BLaER1 (cell line): ENCODE results near the gene ELMO1.

Experiments used
- H3K27ac ChIP-seq: shearing (Covaris generic); formaldehyde crosslinking; 2 replicates; pipeline ENCODE4 v1.8.1; 2022
- H3K27me3 ChIP-seq: shearing (Covaris generic); formaldehyde crosslinking; 2 replicates; pipeline ENCODE4 v1.8.1; 2022
- H3K36me3 ChIP-seq: shearing (Covaris generic); formaldehyde crosslinking; 2 replicates; pipeline ENCODE4 v1.8.1; 2022
- H3K4me1 ChIP-seq: shearing (Covaris generic); formaldehyde crosslinking; 2 replicates; pipeline ENCODE4 v1.8.1; 2022
- H3K4me2 ChIP-seq: shearing (Covaris generic); formaldehyde crosslinking; 2 replicates; pipeline ENCODE4 v1.8.1; 2022
- H3K4me3 ChIP-seq: shearing (Covaris generic); formaldehyde crosslinking; 2 replicates; pipeline ENCODE4 v1.8.1; 2022
- H3K9ac ChIP-seq: shearing (Covaris generic); formaldehyde crosslinking; 2 replicates; pipeline ENCODE4 v1.8.1; 2022
- H3K9me3 ChIP-seq: shearing (Covaris generic); formaldehyde crosslinking; 2 replicates; pipeline ENCODE4 v1.8.1; 2022
- H4K20me1 ChIP-seq: shearing (Covaris generic); formaldehyde crosslinking; 2 replicates; pipeline ENCODE4 v1.8.1; 2022
- Cebpa-rat ChIP-seq: shearing (Covaris generic); IDR thresholded peaks from 2 replicates; pipeline ENCODE4 v1.8.1; 2022

ELMO1 gene

DNA sequence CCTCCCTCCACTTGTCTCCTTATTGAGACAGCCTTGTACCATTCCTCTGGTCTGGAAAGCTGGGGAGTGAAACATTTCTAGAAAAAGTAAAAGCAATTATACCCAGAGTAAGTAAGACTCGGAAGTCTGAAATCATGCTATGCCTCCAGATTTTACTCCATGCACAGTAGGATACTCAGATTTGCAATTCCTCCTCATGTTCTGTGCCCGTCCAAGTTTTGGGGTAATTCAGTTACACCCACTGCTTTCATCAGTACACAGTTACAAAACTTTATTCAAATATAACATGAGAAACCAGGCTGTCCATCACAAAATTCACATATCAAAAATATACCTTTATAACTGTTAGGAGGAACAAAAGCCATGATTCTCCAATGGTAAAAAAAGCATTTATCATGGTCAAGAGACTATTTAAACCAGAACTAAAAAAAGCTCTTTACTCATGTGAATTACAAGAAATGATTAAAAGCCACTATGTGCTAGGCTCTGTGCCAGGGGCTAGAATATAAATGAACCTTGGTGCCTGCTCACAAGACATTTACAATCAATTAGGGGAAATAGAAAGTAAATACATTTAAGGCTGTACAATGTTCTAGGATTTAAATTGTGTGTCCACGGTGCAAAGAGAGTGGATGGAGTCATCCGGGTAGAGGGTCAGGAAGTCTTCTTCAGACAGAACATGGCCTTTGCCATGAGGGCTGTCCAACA is 320.2 kb downstream of the ELMO1 start:
- Histone ChIP-seq H4K20me1 (no peaks in the 10 kb centered on the region), H3K4me2 (no peak overlapping the region), H3K27ac (no peak overlapping the region), H3K36me3 (peaks cover 47% of the 10 kb centered on the region), H3K4me3 (no peak overlapping the region), H3K9me3 (peaks cover 6% of the 10 kb centered on the region; the same call in 1 of the 2 replicates), H3K27me3 (no peaks in the 10 kb centered on the region), H3K9ac (no peak overlapping the region), H3K4me1 (peaks cover 11% of the 10 kb centered on the region)
- no peak for TF ChIP-seq Cebpa-rat

DNA sequence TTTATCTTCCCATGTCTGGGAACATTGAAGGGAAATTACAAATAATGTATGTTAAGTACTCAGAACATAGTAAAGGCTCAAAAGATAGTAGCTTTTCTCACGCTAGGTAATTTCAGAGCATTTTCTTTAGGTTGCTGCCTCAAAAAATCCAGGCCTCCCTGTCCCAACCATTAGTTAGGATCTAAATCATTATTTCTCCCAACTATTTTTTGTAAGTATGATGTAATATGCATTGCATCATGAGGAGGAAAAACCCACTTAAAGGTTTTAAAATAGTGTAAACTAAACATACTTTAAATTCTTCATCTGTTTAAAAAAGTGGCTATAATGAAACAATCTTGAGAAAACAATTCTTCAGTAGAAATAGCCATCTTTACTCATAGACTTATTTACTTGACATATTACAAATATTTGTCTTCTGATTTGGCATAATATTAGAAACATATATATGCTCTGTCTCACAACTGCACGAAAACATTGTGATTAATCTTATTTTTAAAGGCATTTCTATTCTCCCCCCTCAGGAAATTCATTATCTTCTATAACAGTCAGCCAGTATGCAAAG is 329.3 kb downstream of the ELMO1 start:
- no peak overlapping the region for H3K27ac ChIP-seq
- no peak for TF ChIP-seq Cebpa-rat
- H3K4me3 ChIP-seq = no peak overlapping the region
- 0 out of 2 replicates have a peak, but pooled peaks cover 18% of the 10 kb centered on the region for H3K36me3 ChIP-seq
- 0 out of 2 replicates have a peak, but pooled peaks cover 5% of the 10 kb centered on the region for H4K20me1 ChIP-seq
- no peak overlapping the region for H3K9ac ChIP-seq
- no peak overlapping the region for H3K4me2 ChIP-seq
- H3K4me1 ChIP-seq = no peaks in the 10 kb centered on the region
- H3K27me3 ChIP-seq = no peaks in the 10 kb centered on the region
- peaks cover 8% of the 10 kb centered on the region for H3K9me3 ChIP-seq

DNA sequence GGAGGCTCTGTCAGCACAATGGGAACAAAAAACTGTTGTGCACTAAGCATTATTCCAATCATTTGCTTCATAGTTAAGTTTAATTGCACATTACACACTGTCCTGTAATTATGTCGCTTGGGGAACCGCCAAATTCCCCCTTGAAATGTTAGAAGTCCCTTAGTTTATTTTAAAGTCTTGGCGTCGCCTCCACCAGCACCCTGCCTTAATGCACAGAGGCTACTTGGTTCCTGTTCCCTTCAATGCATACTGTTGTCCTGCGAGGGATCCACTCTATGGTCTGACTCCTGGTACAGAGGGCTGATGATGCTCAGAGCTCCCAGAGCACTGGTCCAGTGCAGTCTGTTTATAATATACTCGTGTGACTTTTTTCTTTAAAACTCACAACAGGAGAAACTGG is 330.7 kb downstream of the ELMO1 start:
- H3K9ac ChIP-seq = no peak overlapping the region
- H3K27ac ChIP-seq = no peak overlapping the region
- peaks cover 8% of the 10 kb centered on the region for H3K9me3 ChIP-seq

DNA sequence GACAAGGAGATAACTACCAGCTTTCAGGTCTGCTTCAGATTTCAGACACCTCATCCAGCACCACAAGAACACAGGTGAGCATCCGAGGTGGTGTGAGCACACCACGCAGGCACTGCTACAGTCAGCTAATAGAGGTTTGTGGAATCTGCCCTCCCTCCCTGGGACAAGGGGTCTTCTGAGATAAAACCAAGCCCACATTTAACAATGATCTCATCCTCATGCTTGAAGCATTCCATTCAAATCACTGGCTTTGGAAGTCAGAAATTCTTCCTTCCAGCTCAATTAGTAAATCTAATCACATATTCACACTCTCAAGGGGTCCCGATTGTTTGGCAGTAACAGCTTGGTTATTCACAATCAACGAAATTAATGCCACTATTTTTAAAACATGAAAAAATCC is 331.4 kb downstream of the ELMO1 start:
- Histone ChIP-seq H3K4me2 (no peak overlapping the region), H3K27ac (no peak overlapping the region)

More for the DNA sequence above, 330.7 kb downstream of the ELMO1 start:
- Histone ChIP-seq H3K4me3 (no peak overlapping the region), H4K20me1 (0 out of 2 replicates have a peak, but pooled peaks cover 5% of the 10 kb centered on the region), H3K27me3 (no peaks in the 10 kb centered on the region), H3K4me2 (no peak overlapping the region), H3K36me3 (0 out of 2 replicates have a peak, but pooled peaks cover 24% of the 10 kb centered on the region), H3K4me1 (no peaks in the 10 kb centered on the region)
- no peak for TF ChIP-seq Cebpa-rat

DNA sequence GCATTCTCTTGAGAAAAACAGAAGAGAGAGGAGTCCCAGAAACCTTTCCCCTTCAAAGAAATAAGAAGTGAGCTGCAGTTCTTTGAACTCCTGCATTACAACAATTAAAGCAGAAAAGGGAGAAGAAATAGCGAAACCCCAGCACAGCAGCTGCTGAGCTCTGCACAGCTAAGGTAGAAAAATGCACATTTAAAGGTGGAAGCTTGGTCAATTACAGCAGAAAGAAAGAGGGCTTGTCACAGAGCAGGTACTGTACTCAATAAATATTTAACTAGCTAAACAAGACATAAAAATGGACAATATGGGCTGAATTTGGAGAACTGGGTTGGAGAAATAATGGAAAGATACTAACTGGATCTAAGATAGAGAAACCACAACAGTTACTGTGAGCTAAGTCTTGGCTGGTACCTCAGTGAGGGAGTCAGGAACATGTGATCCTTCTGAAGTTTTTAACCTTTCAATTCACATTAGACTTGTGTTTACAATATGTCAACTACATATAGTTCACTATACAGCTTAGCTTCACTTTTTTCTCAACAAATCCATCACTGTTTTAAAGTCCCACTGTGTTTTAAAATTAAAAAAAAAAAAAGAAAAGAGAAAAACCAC is 332.5 kb downstream of the ELMO1 start:
- H3K9ac ChIP-seq = no peak overlapping the region
- H3K9me3 ChIP-seq = peaks cover 8% of the 10 kb centered on the region
- 0 out of 2 replicates have a peak, but pooled peaks cover 5% of the 10 kb centered on the region for H4K20me1 ChIP-seq
- no peaks in the 10 kb centered on the region for H3K27me3 ChIP-seq
- H3K4me3 ChIP-seq = no peak overlapping the region
- no peak for TF ChIP-seq Cebpa-rat
- no peak overlapping the region for H3K4me2 ChIP-seq
- H3K36me3 ChIP-seq = 0 out of 2 replicates have a peak, but pooled peaks cover 34% of the 10 kb centered on the region
- H3K4me1 ChIP-seq = no peaks in the 10 kb centered on the region
- H3K27ac ChIP-seq = no peak overlapping the region

More for the DNA sequence above, 331.4 kb downstream of the ELMO1 start:
- H3K9ac ChIP-seq = no peak overlapping the region
- no peak overlapping the region for H3K4me3 ChIP-seq
- no peaks in the 10 kb centered on the region for H3K27me3 ChIP-seq
- 0 out of 2 replicates have a peak, but pooled peaks cover 28% of the 10 kb centered on the region for H3K36me3 ChIP-seq
- no peaks in the 10 kb centered on the region for H3K4me1 ChIP-seq
- TF ChIP-seq Cebpa-rat = no peak
- peaks cover 8% of the 10 kb centered on the region for H3K9me3 ChIP-seq
- H4K20me1 ChIP-seq = 0 out of 2 replicates have a peak, but pooled peaks cover 5% of the 10 kb centered on the region

DNA sequence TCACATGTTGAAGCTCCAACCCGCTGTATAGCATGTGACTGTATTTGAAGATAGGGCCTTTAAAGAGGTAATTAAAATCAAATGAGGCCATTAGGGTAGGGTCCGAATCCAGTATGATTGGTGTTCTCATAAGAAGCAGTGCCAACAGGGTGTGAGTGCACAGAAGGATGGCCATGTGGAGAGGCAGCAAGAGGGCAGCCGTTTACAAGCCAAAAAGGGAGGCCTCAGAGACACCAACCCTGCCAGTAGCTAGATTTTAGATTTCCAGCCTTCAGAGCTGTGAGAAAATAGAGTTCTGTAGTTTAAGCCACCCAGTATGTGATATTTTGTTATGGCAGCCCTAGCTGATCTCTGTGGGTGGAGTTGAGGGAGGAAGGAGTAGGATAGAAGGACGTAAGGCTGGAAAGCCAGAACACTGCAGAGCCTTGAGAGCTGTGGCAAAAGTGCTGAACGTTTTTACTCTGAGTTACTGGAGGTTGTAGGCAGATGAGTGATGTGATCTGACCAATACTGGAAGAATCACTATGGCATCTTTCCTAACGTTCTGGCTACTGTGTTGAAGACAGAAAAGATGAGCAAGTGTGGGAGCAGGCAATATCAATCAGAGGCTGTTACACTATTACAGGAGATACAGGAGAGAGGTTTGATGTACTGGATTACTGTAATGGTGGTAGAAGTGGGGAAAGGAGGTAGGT is 334.9 kb downstream of the ELMO1 start:
- Histone ChIP-seq H3K27me3 (no peaks in the 10 kb centered on the region), H4K20me1 (peaks cover 26% of the 10 kb centered on the region), H3K36me3 (0 out of 2 replicates have a peak, but pooled peaks cover 28% of the 10 kb centered on the region), H3K4me3 (no peak overlapping the region), H3K4me1 (peaks cover 19% of the 10 kb centered on the region), H3K4me2 (no peak overlapping the region), H3K9ac (no peak overlapping the region), H3K9me3 (no peaks in the 10 kb centered on the region), H3K27ac (no peak overlapping the region)
- no peak for TF ChIP-seq Cebpa-rat

DNA sequence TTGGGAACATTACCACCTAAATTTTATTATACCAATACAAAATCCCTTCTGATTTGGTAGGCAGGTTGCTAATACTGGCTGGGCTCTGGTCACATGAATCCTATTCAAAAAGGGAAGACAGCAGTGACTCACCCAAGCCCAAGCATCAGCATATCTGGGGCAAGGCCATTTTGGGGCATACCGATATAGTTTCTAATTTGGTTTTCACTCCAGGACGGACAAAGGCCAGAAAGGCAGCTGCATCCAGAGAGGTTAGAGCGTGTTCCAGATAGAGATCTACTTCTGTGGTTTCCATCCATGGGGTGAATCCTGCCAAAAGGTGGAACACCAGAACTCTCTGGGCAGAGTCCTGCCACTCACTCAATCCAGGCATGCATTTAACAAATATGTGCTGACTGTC is 335.8 kb downstream of the ELMO1 start:
- no peak for TF ChIP-seq Cebpa-rat
- Histone ChIP-seq H3K4me1 (peaks cover 28% of the 10 kb centered on the region), H3K9ac (no peak overlapping the region), H4K20me1 (peaks cover 31% of the 10 kb centered on the region), H3K27me3 (no peaks in the 10 kb centered on the region), H3K4me3 (no peak overlapping the region), H3K27ac (no peak overlapping the region), H3K9me3 (no peaks in the 10 kb centered on the region), H3K4me2 (no peak overlapping the region), H3K36me3 (0 out of 2 replicates have a peak, but pooled peaks cover 19% of the 10 kb centered on the region)

DNA sequence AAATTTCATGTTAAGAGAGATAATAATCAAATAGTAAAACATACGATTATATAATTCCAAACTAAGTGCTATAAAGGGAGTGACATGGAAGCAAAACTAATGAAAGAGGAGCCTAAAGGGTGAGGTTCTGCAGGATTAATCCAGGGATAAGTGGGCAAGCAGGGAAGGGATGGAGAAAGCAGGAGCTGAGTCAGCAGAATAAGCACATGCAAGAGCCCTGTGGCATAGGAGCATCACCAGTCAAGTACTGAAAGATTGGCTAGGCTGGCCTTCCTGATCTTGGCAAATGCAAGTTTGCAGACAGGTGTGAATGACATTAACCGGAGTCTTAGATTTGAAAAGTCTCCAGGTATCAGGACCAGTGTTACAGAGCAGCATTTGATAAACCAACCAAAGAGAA is 336.4 kb downstream of the ELMO1 start:
- Histone ChIP-seq H3K27ac (no peak overlapping the region), H3K9me3 (no peaks in the 10 kb centered on the region), H3K4me2 (no peak overlapping the region), H3K9ac (no peak overlapping the region), H3K36me3 (0 out of 2 replicates have a peak, but pooled peaks cover 19% of the 10 kb centered on the region), H3K4me1 (peaks cover 28% of the 10 kb centered on the region), H3K27me3 (no peaks in the 10 kb centered on the region), H4K20me1 (peaks cover 29% of the 10 kb centered on the region), H3K4me3 (no peak overlapping the region)
- no peak for TF ChIP-seq Cebpa-rat

DNA sequence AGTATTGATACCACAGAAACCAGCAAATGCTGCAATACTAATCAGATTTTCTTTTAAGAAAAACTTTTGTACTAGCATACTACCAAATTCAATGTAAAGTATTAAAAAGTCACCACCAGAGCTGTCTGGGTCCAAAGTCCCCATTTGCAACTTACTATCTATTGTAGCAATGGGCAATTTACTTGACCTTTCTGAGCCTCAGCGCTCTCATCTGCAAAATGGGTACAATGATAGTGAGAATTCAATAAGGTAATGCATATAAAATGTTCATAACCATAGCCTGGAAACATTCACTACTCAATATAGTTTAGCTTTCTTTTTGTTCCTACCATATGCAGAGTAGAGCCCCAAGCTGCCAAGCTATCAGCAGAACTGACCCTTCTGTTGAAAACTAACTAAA is 337.2 kb downstream of the ELMO1 start:
- TF ChIP-seq Cebpa-rat = no peak
- Histone ChIP-seq H3K9ac (no peak overlapping the region), H3K27me3 (no peaks in the 10 kb centered on the region), H3K36me3 (0 out of 2 replicates have a peak, but pooled peaks cover 19% of the 10 kb centered on the region), H3K27ac (no peak overlapping the region), H3K4me2 (no peak overlapping the region), H4K20me1 (peaks cover 29% of the 10 kb centered on the region), H3K4me1 (peaks cover 28% of the 10 kb centered on the region), H3K4me3 (no peak overlapping the region), H3K9me3 (no peaks in the 10 kb centered on the region)
